GM21515 (cell line): Measurements from ENCODE around the gene KCNQ5.
"Not testable (repeated sequence)": the region's sequence is repeated elsewhere in the genome, so short reads cannot be mapped to it uniquely, and the experiment has no call there.

Source experiments
- ATAC-seq: cut with Tn5 transposase; IDR thresholded peaks from one replicate; pipeline ENCODE4 v1.9.1; 2021; ENCODE audit not compliant: unreplicated experiment

Gene KCNQ5

DNA sequence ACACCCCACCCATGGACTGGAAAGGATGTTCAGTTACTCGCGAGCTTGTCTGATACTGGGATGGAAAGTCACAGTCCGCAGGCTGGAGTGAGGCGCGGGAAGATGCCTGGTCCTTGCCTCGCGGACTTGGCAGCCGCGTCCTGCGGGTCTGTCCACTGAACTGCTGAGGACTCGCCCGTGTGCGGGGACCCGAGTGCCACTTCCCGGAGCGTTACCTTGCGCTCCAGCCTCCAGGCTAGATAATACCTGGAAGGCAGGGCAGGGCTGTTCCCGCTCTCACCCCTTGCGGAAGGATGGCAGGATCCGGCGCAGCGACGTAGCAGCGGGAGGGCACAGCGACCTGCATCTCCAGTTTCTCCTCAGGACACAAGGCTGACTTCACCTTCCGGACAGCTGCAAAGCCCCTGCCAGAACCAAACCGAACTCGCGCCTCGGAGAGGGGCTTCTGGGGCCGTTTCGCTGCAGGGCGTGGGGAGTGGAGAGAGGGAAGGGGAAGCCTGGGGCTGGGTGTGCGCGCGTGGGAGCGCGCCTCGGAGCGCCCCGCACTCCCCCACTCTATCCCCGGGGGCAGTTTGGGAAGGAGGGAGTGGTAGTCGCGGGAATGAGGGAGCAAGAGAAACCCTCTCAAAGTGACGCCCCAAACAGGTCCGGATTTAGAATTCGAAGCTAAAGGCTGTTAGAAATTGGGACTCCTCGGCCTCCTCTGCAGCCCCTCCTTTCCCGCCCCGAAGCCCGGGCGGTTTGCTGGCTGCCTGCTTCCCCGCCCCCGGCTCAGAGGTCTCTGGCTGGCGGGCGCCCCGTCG lies at the start of gene KCNQ5:
Gene KCNQ5 (plus strand): TSS at position 774 of the 803 bp plus-strand sequence.
- peak; percentile 13 for ATAC-seq

DNA sequence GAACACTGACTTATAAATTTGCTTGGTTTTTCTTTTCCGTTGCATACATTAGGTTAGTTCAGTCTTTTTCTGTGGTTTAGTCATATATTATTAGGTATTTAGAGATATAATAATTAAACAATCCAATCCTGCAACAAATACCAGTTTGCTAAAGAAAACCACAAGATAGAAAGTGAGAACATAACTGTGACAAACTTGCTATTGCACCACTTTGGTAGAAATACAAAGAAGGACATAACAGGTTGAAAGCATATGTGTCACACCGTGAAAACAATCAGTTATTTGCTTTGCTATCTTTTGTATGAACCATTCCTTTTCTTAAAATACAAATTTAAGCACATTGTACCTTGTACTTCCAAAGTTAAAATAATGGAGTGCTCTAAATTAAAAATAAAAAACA lies 42.0 kb upstream of the KCNQ5 start:
- ATAC-seq: no peak

DNA sequence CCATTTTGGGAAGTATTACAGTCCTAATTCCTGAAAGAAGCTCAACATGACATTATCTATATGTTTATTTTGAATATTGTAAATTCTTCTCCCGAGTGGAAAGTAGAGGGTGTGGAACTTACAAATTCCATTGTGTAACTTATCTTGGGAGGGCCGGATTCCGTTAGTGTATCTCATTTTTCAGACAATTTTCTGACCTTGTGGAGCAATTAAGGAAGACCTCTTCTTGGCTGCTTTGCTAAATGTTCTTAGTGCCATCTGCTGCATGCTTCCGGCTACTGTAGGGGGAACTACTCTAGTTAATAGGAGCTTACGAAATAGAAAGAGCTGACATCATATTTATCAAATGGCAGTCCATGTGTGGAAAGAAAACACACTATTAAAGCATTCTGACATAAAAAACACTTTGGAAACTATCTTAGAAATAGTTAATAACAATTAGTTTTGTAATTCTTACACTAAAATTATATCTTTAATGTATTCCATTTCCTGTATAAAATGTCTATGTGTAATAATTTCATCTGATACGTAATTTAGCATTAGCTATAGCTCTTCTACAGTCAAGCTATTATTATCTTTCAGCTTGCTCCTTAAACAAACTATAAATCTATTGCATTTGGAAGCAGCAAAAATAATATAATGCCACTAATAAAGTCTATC lies 41.5 kb upstream of the KCNQ5 start:
- ATAC-seq: no peak

DNA sequence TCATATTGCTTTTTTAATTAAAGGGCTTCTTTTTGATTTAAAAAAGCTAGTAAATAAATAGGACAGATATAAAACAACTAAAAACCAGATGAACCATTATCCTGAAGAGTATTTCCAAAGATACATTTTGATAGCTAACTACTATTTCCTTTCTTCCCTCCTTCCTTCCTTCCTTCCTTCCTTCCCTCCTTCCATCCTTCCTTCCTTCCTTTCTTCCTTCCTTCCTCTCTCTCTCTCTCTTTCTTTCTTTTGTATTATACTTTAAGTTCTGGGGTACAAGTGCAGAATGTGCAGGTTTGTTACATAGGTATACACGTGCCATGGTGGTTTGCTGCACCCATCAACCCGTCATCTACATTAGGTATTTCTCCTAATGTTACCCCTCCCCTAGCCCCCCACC lies 40.9 kb upstream of the KCNQ5 start:
- ATAC-seq: not testable (repeated sequence)

DNA sequence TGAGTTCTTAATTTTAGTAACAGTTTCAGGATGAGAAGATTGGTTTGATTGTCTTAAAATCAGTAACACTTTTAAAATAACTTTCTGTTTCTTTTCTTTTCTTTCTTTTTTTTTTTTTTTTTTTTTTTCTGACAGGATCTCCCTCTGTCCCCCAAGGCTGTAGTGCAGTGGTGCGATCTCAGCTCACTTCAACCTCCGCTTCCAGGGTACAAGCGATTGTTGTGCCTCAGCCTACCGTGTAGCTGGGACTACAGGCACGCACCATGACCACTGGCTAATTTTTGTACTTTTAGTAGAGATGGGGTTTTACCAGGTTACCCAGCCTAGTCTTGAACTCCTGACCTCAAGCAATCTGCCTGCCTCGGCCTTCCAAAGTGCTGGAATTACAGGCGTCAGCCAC lies 33.7 kb upstream of the KCNQ5 start:
- ATAC-seq: no peak

DNA sequence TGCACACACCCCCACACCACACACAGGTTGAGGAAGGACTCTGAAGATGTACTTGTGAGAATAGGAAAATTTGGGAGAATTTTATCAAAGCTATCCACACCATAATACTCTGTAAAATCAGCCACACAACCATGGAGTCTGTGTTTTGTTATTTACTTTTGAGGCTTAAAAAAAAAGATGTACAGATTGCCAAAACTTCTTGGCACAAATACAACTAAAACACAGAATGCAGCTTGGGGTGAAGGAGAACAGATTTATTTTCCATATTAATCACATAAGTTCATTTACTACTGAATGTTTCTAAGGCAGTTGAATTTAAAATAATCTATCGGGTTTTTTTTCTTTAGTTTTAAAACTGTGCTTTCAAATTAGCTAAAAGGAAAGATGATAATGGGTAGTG lies 32.8 kb upstream of the KCNQ5 start:
- no peak for ATAC-seq

DNA sequence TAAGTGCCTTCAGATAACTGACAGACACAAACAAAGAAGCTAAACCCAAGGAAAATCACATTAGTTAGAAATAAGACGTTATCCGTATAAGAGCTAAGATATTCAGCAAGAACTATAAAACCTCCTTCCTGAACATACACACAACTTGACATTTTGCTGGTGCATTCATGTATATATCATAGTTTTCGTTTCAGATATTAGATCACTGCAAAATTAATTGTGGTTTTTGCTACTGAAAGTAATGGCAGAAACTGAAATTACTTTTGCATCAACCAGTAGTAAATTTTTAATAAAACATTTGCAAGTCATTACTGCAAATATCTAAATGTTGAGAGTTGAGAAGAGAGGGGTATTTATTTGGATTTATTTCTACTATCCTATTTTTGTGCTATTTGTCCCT lies 26.1 kb upstream of the KCNQ5 start:
- ATAC-seq: no peak

DNA sequence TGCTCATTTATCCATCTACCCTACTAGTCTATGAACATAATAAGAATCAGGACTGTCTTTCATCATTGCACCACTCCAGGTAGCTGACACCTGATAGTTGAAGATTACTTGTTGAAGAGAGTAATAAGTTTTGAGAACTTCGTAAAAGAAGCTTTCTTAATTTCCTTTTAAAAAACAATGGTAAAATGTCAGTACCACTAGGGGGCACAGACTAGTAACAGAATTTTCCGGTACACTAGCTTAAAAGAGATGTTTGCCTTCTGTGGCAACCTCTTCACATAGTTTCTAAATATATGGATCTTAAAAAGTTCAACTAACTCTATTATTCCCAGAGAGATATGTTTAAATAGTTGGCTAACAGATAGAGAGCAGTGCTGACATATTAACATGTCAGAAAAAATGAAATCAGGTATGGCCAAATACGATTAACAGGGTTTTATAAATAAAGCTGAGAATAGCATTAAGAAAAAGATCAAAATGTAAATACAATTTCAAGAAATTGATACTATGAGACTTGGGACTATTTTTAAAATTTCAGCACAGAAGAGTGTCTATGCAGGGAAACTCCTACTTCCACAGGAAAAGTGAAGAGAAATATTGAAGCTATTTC lies 5.4 kb upstream of the KCNQ5 start:
- ATAC-seq: no peak

DNA sequence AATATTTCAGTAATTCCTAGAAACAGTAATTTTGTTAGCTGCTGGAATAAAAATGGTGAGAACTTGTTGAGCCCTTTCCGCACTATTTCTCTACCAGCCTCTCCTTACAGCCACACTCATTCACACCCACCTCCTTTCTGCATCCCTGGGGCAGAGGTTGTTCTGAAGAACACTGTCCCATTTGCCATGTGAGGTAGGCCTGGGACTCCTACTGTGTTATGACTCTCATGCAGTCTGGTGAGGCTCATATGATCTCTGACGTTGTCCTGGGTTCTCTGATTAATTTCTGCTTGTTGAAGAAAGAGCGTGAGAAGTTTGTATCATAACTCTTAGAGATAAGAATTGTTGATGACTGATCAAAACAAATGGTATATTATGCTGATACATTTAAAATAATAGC lies 4.1 kb upstream of the KCNQ5 start:
- no peak for ATAC-seq

DNA sequence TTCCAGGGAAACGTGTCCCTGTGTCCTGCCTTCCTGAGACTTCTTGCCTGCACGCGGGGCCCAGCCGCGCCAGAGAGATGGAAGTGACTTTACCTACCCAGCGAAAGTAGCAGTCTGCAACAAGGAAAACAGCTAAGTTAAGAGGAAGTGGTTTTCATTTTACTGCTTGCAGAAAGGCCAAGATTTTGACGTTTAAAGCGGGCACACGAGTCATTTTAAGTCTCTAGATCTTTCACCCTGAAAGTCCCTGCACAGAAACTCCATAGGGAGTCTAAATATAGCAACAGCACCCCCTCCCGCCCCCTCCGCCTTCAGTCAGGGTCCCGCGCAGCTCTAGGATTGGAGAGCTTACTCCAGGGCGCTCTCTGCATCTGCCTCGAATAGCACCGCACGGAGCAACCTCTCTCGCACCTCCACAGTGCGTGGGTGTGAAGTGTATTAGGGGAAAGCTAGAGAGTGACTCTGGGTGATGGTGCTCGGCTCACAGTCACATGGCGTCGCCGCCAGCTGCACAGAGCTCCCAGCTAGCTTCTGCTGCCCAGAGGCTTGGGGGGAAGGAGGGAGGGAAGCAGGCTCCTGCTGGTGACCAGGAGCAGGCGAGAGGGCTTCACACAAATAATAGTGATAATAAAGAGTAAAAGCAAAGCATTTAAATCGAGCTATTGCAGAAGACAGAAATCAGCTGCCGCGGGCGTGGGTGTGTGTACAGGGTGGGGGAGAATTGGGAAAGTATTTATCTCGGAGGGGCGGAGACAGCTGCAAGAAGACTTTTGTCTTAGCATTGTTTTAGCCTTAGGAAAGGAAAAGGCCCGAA lies 1.8 kb upstream of the KCNQ5 start:
- ATAC-seq: peak; percentile 57

DNA sequence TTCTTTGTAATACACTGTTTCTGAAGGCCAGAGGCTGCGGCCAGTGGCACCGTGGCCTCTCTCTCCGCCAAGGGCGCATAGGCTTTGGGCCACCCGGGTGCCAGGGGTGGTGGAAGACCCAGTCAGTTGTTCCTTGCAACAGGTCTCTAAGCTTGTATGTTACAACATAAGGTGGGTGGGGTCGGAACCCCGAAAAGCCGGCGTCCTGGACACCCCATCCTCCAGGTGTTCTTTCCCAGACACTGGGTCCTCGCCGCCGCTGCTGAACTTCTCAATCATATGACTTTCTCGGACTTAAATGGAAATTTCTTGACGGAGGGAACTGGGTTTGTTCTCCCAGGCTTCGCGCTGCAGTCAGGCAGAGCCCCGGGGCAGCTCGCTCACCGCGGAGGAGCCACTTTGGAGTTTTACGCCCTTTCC lies 983 bp upstream of the KCNQ5 start:
- ATAC-seq: no peak

DNA sequence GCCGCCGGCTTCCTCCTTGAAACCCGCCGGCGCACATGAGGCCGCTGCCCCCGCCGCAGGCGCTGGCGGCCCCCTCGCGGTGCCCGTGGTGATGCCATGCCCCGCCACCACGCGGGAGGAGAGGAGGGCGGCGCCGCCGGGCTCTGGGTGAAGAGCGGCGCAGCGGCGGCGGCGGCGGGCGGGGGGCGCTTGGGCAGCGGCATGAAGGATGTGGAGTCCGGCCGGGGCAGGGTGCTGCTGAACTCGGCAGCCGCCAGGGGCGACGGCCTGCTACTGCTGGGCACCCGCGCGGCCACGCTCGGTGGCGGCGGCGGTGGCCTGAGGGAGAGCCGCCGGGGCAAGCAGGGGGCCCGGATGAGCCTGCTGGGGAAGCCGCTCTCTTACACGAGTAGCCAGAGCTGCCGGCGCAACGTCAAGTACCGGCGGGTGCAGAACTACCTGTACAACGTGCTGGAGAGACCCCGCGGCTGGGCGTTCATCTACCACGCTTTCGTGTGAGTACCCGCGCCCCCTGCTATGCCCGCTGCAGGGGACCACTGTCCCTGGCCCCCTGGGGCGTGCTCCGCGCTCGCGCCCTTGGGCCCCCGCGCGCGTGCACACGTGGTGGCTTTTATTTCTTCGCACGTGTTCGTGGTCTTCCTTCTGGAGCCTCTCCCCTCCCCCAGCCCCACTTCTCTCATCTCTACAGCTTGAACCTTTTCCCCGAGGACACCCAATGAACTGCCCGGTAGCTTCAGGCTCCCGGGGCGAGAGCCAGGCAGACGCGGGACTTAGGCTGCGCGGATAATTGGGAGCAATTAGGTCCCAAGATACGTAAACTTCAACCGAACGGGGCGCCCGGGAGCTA lies 453 bp downstream of the KCNQ5 start:
- peak; percentile 21 for ATAC-seq

DNA sequence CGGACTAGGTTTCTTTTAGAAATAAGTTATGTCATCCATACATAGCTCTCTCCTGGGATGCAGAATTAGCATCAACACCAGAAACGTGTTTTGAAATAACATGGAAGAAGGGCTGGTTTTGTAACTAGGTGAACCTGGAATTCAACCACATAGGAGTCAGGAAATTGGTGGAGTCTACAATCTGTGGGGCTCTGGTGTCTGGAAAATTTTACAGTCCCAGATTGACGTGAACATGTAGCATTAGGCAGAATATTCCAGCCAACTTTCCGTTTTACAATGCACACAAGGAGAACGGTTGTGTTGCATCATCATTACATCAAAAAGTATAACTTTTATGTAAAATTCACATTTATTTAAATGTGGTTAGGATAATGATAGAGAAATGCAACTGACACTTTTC lies 1.9 kb downstream of the KCNQ5 start:
- ATAC-seq: no peak

DNA sequence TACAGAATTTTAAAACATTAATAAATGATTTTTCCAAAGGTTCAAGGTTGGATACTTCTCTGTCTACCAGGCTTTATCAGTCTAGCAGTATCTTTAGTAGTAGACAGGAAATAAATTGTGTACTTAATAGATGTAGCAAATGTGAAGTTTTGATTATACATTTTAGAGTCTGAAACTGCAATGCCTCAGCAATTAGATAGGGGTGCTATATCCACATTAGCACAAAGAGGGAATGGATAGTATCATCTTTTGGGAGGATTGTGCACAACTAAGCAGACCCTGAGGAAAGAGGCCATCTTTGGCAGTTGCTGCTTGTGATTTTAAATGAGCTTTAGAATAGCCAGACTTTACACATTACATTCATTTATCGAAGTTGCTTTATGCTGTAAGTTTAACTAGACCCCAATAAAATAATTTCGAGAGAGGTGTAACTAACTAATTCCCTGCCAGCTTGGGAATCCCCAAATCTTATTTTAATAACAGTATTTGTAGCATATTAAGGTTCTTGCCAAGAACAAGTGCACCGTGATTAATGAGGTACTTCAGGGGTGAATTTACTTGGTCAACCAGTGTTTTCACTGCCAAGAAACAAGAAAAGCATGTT lies 2.8 kb downstream of the KCNQ5 start:
- ATAC-seq: no peak

DNA sequence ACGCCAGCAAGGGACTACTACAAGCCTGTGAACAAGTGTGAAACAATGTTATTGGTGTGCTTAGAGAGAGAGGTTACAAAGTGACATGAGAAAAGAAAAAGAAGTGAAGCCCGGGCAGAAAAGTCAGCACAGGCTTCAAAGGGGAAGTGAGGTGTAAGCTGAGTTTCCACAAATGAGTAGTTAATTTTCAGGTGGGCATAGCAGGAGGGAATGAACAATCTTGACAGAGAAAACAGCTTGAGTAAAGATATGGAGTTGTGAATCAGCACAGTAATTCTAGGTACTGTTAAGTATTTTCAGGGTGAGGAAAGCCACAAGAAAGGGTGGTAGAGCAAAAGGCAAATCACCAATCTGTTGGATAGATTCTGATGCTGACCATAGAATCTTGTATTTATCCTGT lies 4.3 kb downstream of the KCNQ5 start:
- peak; percentile 42 for ATAC-seq

DNA sequence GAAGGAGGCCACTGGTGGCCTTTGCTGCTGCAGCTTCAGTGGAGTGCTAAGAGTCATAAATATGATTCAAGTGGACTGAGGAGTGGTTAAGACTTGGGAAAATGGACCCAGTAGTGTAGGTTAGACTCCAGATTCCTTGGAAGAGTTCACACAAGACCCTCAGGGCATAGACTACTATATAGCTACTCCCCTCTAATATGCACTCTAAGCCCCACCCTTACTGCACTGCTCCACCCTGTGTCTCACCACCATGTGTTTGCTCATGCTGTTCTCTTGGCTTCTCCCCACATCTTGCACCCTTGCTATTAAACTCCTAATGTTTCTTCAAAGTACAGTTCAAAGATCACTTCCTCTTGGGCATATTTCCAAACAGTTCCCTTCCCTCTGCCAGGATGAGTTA lies 5.7 kb downstream of the KCNQ5 start:
- no peak for ATAC-seq

DNA sequence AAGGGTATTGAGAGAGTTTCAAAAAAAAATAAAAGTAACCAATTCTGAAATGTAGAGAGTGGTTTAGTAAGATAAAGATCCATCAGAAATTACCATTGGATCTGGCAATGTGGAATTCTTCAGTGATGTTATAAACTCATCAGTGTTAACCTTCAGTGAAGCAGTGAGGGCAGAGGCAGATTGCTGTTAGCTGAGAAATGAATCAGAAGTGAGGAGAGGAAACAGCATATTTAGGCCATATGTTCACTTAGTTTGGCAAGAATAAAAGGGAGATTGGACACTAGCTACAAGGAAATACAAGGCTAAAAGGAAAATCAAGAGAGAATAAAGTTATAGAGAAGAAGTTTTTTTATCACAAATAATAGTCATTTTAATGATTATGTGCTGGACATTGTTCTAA lies 9.6 kb downstream of the KCNQ5 start:
- ATAC-seq: no peak

DNA sequence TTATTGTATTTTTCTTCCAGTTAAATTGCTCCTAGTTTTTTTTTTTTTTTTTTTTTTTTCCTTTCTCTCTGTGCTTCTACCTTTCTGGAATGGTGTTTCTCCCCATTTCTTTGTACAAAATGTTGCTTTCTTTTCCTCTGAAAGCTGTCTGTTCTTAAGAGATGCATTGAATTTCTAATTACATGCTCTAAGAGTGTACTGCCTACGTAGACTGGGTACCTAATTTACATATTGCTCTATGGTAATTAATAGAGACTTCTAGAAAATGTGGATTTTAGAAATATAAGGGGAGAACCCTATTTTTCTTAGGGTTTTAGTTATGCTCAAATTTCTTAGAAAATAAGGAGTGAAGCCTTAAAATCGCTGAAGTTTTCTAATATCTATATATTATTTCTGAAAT lies 13.8 kb downstream of the KCNQ5 start:
- ATAC-seq: no peak

DNA sequence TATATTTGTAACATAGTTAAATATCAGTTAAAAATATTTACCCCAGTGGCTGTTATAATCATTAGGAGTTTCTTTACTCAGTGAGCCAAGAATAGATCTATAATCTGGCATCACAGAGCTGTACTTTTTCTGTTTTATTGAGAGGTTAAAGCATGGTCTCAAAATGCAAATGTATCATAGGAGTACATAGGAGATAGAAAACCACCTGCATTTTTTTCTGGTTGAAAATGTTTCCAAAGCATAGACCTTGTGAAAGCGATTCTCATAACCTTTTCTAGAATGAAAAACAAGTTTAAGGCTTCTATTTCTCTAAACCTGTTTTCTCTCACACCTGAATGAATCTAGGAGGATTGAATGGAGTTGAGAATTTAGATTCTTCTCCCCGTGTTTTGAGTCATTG lies 14.4 kb downstream of the KCNQ5 start:
- peak; percentile 95 for ATAC-seq

DNA sequence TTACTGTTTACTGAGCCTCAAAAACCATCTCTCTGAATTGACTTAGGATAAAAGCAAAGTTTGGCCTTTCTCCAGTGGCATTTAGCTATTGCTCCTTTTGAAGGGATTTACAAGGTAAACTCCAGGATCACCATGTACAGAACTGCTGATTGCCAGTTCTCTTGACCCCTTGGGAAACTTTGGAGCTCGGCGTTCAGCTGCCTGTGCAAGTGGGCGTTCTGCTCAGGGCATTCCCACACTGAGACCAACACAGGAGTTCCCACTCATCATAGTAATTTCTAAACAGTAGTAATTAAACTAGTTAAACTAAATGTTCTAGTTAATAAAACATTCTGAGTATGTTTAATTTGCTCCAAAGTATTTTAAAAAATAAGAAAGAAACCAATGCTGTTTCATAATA lies 14.9 kb downstream of the KCNQ5 start:
- ATAC-seq: no peak
